HEK293T (cell line): ENCODE measurements around the gene TNFRSF13B.

Experiments
- CTBP1 ChIP-seq: fragments of 450-650 bp; IDR thresholded peaks from 2 replicates; pipeline ENCODE4 v1.6.1; 2016; ENCODE audit warnings: borderline replicate concordance
- ELF4 ChIP-seq: fragments of 450-650 bp; IDR thresholded peaks from 2 replicates; pipeline ENCODE4 v1.6.1; 2017; ENCODE audit warnings: antibody characterized with exemption
- FOXA1 ChIP-seq: fragments of 450-650 bp; IDR thresholded peaks from 2 replicates; pipeline ENCODE4 v1.6.1; 2016; ENCODE audit warnings: mild to moderate bottlenecking
- FOXK2 ChIP-seq: fragments of 450-650 bp; IDR thresholded peaks from 2 replicates; pipeline ENCODE4 v1.6.1; 2016; ENCODE audit warnings: mild to moderate bottlenecking
- FOXM1 ChIP-seq: fragments of 450-650 bp; IDR thresholded peaks from 2 replicates; pipeline ENCODE4 v1.6.1; 2017; ENCODE audit warnings: mild to moderate bottlenecking, borderline replicate concordance
- HDGF ChIP-seq: fragments of 450-650 bp; IDR thresholded peaks from 2 replicates; pipeline ENCODE4 v1.6.1; 2017; ENCODE audit warnings: antibody characterized with exemption, borderline replicate concordance
- L3MBTL2 ChIP-seq: fragments of 450-650 bp; conservative IDR thresholded peaks from 2 replicates; pipeline ENCODE4 v1.6.1; 2016; ENCODE audit warnings: mild to moderate bottlenecking
- LEF1 ChIP-seq: fragments of 450-650 bp; IDR thresholded peaks from 2 replicates; pipeline ENCODE4 v1.6.1; 2017; ENCODE audit warnings: mild to moderate bottlenecking, borderline replicate concordance
- NFRKB ChIP-seq: fragments of 450-650 bp; IDR thresholded peaks from 2 replicates; pipeline ENCODE4 v1.6.1; 2016; ENCODE audit warnings: mild to moderate bottlenecking, moderate library complexity
- SP1 ChIP-seq: fragments of 450-650 bp; IDR thresholded peaks from 2 replicates; pipeline ENCODE4 v1.6.1; 2017
- SUZ12 ChIP-seq: fragments of 450-650 bp; IDR thresholded peaks from 2 replicates; pipeline ENCODE4 v1.6.1; 2016; ENCODE audit warnings: mild to moderate bottlenecking
- ZNF384 ChIP-seq: fragments of 450-650 bp; IDR thresholded peaks from 2 replicates; pipeline ENCODE4 v1.6.1; 2016

GRCh38 chr17:16954521-16954920 is 17.4 kb downstream of the TNFRSF13B start:
- TF ChIP-seq CTBP1 (no peak), SUZ12 (no peak), HDGF (no peak), FOXK2 (no peak), SP1 (no peak), FOXA1 (no peak), NFRKB (no peak), ELF4 (no peak), ZNF384 (no peak), FOXM1 (no peak), LEF1 (no peak), L3MBTL2 (no peak)
